Duodenal mucosa (tissue), 2 donors: Measurements from ENCODE around the gene MYLK4.

Experiments
- H3K27ac ChIP-seq: one replicate; pipeline ENCODE4 v1.7.0; 2013; ENCODE audit warnings: low read depth, low read length
- H3K27me3 ChIP-seq, 2 donors: one replicate each; pipeline ENCODE4 v1.7.0; 2013; ENCODE audit warnings: low read length in 2 of 2, control low read depth in 1 of 2; ENCODE audit not compliant: insufficient read depth in 2 of 2, control insufficient read depth in 1 of 2
- H3K36me3 ChIP-seq, 2 donors: one replicate each; pipeline ENCODE4 v1.7.0; 2013; ENCODE audit warnings: low read length in 2 of 2, control low read depth in 1 of 2; ENCODE audit not compliant: insufficient read depth in 2 of 2, control insufficient read depth in 1 of 2
- H3K4me1 ChIP-seq, 2 donors: one replicate each; pipeline ENCODE4 v1.7.0; 2013; ENCODE audit warnings: low read length in 2 of 2, control low read depth in 1 of 2; ENCODE audit not compliant: insufficient read depth in 2 of 2, control insufficient read depth in 1 of 2
- H3K4me3 ChIP-seq, 2 donors: one replicate each; pipeline ENCODE4 v1.7.0; 2013; ENCODE audit warnings: low read length in 2 of 2, low read depth in 1 of 2
- H3K9ac ChIP-seq, 2 donors: one replicate each; pipeline ENCODE4 v1.7.0; 2013; ENCODE audit warnings: low read length in 2 of 2, low read depth in 1 of 2
- H3K9me3 ChIP-seq, 2 donors: one replicate each; pipeline ENCODE4 v1.7.0; 2013; ENCODE audit warnings: low read length in 2 of 2, control low read depth in 1 of 2; ENCODE audit not compliant: control insufficient read depth in 1 of 2

MYLK4 gene

DNA sequence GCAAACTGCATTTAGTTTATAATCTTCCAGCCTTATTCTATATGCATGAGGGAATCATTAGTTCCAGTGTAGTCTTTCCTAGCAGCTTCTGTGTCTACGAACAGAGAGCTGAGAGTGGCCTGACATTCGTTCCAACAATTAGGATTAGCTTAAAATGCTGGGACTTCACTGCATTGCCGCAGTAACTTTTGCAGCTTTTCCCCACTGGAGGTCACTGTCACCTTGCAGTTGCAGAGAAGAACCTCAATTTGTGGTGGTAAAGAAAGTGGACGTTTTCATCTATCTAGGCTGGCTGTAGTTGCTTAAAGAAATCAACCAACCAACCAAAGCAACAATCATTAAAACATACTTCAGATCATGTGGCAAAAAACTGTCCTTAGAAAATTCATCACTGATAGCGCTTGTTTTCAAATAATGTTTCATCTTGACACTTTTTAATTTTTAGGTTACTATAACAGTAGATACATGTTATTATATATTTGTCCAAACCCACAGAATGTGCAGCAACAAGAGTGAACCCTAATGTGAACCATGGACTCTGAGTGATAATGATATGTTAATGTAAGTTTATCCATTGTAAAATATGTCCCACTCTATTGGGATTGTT lies 12.2 kb downstream of the MYLK4 start:
- Histone ChIP-seq H3K36me3 (no peaks in the 10 kb centered on the region), H3K9ac (no peak overlapping the region), H3K27me3 (no peaks in the 10 kb centered on the region), H3K27ac (no peak overlapping the region), H3K4me3 (no peak overlapping the region), H3K9me3 (no peaks in the 10 kb centered on the region), H3K4me1 (peaks cover 0 to under 1% of the 10 kb centered on the region in 2 donors)

DNA sequence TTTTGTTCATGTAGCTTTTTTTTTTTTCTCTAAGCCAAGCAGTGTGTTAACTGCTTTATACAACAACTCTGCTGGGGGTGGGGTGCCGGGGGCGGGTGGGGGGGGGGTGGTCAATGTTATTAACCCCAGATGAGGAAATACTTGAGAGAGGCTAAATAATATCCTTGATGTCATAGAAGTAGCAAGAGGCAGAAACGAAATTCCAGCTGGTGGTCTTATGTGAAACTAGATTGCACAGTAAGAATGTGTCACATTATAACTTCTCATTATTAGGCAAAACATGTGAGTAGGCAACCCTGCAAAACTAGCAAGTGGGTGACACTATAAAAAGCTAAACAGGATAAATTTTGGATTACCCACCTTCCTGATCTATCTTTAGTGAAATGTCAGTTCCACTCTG lies 12.8 kb downstream of the MYLK4 start:
- no peak overlapping the region for H3K9ac ChIP-seq
- no peaks in the 10 kb centered on the region for H3K4me1 ChIP-seq
- H3K4me3 ChIP-seq, result no peak overlapping the region
- H3K27ac ChIP-seq, result no peak overlapping the region
- no peaks in the 10 kb centered on the region for H3K36me3 ChIP-seq
- no peaks in the 10 kb centered on the region for H3K9me3 ChIP-seq
- H3K27me3 ChIP-seq, result no peaks in the 10 kb centered on the region

DNA sequence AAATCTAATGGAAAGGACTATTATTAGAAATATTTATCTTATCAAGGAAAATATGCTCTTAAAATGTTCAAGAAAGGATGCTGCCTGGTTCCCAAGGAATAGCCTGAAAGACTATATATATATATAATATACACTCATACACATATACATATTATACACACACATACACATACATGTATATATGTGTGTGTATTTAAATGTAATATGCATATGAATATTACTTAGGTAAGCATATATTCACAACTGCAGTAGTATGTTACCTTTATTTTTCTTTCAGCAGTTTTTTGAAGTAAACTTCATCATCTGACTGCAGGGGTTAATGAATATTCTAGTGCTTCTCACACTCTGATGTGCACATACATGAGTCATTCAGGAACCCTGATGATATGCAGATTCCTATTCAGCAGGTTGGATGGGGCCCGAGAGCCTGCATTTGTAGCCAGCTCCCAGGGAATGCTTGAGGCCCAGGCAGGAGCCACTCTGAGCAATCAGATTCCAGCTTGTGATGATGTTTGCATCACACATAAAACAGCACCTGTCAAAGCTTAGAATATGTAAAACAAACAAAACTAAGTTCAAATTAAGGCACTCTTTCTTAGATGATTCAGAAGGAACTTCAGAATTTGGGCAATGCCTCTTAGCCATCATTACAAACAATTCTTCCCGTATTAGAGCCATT lies 16.1 kb downstream of the MYLK4 start:
- Histone ChIP-seq H3K36me3 (no peaks in the 10 kb centered on the region), H3K27ac (no peak overlapping the region), H3K9ac (no peak overlapping the region), H3K4me1 (no peaks in the 10 kb centered on the region), H3K9me3 (no peaks in the 10 kb centered on the region), H3K4me3 (no peak overlapping the region), H3K27me3 (no peaks in the 10 kb centered on the region)

DNA sequence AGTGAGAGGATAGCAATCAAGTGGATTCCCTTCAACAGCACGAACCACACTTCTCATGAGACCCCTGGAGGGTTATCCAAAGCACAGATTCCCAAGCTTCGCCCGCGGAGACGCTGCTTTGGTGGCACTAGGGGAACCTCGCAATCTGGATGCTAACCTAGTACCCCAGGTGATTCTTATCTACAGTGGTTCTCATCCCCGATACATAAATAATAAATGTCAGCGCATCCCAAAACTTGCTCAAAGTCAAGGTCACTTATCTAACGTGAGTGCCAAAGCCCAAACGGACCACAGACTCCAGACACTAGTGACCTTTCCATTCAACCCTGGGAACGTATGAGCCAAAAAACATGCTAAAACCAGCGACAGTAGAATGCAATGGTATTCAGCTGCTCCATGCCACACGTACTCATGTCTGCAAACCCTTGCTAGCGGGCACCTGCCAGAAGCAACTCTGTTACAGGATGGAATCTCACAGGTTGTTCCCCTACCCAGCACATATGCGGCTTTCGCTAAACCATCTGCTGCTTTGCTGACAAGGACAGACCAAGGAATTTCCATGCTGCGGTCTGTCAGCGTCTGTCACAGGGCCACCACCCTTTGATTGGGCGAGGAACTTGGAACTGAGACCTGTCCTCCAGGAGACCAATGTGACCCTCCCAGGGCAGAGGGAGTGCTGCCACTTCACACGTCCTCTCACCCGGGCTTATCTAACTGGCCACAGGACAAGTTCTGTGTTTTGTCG lies 16.8 kb downstream of the MYLK4 start:
- Histone ChIP-seq H3K4me1 (no peaks in the 10 kb centered on the region), H3K4me3 (no peak overlapping the region), H3K36me3 (no peaks in the 10 kb centered on the region), H3K27me3 (no peaks in the 10 kb centered on the region), H3K9me3 (no peaks in the 10 kb centered on the region), H3K27ac (no peak overlapping the region), H3K9ac (no peak overlapping the region)

DNA sequence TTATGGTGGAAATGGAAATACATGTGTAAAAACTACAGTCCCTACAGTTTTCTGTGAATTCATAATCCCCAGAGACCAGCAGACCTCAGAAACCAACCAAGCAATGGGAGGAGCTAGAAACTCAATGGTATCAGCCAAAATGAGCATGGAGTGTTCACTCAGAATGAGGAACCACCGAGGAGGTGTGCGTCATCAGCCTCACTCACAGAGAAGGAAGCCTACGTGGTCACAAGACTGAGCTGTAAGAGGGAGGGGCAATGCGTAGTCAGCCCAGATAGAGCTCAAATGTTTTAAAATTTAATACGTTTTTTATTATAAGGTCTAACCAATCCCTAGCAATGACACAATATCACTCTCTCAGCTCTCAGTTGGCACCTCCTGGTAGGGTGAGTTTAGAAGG lies 17.4 kb downstream of the MYLK4 start:
- Histone ChIP-seq H3K4me1 (no peaks in the 10 kb centered on the region), H3K27ac (no peak overlapping the region), H3K9ac (no peak overlapping the region), H3K27me3 (no peaks in the 10 kb centered on the region), H3K36me3 (no peaks in the 10 kb centered on the region), H3K9me3 (no peaks in the 10 kb centered on the region), H3K4me3 (no peak overlapping the region)

DNA sequence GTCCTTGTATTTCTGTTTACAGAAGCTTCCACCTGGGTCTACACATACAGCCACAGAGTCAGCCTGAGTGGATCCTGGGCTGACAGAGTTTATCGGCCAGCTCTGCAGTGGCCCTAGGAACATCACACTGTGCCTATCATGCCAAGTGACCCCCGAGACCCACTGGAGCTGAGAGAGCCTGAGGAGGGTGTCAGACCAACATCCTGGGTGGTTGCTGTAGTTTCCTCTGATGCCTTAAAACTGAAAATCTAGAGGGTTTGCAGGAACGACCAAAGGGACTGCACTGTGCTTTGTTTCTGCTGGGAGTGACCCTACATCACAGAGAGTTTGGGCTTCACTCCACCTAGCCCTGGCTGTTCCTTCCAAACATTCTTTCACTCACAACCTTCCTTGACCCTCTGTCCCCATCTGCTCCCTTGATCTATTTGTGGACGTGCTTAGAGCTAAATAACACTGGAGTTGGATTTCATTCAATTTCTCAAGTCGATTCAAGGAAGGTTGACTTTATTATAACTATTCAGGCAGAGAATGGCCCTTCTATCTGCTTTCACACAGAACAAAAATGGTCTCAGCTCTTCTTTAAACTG lies 18.1 kb downstream of the MYLK4 start:
- Histone ChIP-seq H3K9ac (no peak overlapping the region), H3K9me3 (no peaks in the 10 kb centered on the region), H3K27ac (no peak overlapping the region)

DNA sequence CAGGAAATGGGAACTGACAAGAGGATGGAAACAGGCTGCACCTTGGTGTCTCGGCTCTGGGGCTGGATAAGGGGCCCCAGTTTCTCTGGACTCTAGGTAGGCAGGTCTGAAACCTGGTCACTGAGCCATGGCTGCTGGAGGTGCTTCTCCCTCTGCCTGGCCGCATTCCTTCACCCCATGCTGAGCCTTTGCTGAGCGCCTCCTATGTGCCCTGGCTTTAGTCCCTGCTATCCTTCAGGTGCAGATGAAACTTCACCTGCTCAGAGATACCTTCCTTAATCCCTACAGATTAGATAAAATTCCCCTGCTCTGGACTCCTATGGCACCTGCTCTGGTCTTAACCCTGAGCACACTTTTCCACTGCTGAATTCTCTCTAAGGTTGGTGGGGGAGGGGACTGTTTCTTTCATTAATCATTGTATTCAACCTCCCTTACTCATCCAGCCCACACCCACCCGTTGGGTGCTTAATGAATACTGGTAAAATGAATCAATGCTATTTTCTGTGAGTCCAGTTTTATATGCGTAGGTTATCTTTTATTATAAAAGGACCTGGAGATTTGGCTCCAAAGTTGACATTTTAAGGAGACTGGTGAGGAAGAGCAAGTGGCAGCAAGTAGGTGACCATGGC lies 19.3 kb downstream of the MYLK4 start:
- Histone ChIP-seq H3K9me3 (no peaks in the 10 kb centered on the region), H3K4me3 (no peak overlapping the region), H3K27me3 (no peaks in the 10 kb centered on the region), H3K27ac (no peak overlapping the region), H3K9ac (no peak overlapping the region), H3K36me3 (no peaks in the 10 kb centered on the region), H3K4me1 (no peaks in the 10 kb centered on the region)

More for the DNA sequence above, 18.1 kb downstream of the MYLK4 start:
- Histone ChIP-seq H3K4me3 (no peak overlapping the region), H3K36me3 (no peaks in the 10 kb centered on the region), H3K27me3 (no peaks in the 10 kb centered on the region), H3K4me1 (no peaks in the 10 kb centered on the region)

DNA sequence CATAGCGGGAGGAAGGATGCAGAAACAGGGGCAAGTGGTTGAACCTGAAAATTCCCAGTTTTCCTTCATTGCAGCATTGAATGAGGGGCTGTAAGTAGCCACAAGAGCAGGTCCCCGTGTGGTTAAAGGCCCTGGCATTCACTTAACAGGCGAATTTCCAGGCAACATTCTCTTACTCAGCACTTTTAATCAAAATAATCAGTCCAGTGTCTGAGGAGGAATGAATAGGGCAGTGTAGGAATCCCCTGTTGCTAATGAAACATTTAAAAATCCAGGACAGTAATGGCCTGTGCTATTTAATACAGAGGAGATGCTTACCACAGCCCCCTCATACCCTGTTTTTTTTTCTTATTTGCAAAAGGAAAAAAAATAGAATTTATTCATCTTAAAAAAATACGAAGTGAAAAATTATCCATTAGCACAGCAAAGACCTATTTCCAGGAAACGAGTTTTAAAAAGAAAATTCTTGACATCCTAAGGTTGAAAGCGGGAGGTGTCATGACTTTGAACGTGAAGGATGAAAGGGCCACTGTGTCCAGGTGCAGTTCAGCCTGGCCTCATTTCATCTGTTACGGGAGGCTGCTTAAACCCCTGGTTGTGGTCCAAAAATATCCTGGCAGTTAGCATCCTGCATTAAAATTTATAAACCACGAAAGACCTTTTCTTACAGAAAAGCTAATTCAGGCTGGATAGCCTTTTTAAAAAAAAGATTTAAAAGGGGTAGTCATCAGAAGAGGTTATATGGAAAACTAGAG lies 20.2 kb downstream of the MYLK4 start:
- Histone ChIP-seq H3K9me3 (no peaks in the 10 kb centered on the region), H3K9ac (no peak overlapping the region), H3K27ac (no peak overlapping the region), H3K4me3 (no peak overlapping the region), H3K36me3 (no peaks in the 10 kb centered on the region), H3K4me1 (no peaks in the 10 kb centered on the region), H3K27me3 (no peaks in the 10 kb centered on the region)

DNA sequence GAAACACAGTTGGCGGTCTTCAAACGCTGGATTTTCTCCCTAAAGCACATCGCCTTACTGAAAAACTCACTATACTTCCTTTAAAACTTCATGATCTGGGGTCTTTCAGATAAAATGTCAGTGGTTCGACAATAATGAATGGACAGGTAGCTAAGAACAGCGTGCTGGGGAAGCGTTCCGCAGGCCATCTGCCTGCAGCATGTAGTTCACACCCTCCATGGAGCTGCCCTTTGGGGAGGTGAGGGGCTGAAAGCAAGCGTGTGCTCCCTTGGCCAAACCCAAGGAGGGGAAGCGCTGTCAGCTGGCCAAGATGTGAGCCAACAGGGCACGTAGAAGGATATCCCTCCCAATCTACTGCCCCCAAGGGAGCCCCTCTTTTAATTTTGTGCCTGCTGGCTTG lies 20.8 kb downstream of the MYLK4 start:
- Histone ChIP-seq H3K4me1 (no peaks in the 10 kb centered on the region), H3K9me3 (no peaks in the 10 kb centered on the region)

More for the DNA sequence above, 20.8 kb downstream of the MYLK4 start:
- H3K27me3 ChIP-seq, result no peaks in the 10 kb centered on the region
- no peak overlapping the region for H3K4me3 ChIP-seq
- no peaks in the 10 kb centered on the region for H3K36me3 ChIP-seq
- H3K9ac ChIP-seq, result no peak overlapping the region
- H3K27ac ChIP-seq, result no peak overlapping the region
